HG03575 (cell line): Measurements from ENCODE around the gene PRLR.

ENCODE experiments used
- ATAC-seq: cut with Tn5 transposase; IDR thresholded peaks from one replicate; pipeline ENCODE4 v1.9.1; 2021; ENCODE audit not compliant: unreplicated experiment, insufficient number of reproducible peaks, low FRiP score; ENCODE audit errors: extremely low read depth

Gene PRLR

GRCh38 chr5:35030426-35031100 is 199.7 kb downstream of the PRLR start:
- no peak for ATAC-seq

- ATAC-seq: no peak
Observed at GRCh38 chr5:35029333-35029732, 201.0 kb downstream of the PRLR start.

- no peak for ATAC-seq
Observed at GRCh38 chr5:35026941-35027340, 203.3 kb downstream of the PRLR start.

GRCh38 chr5:35026280-35026840 is 203.9 kb downstream of the PRLR start:
- no peak for ATAC-seq

GRCh38 chr5:35024911-35025510 is 205.3 kb downstream of the PRLR start:
- ATAC-seq: no peak

GRCh38 chr5:35023391-35024178 is 206.7 kb downstream of the PRLR start:
- ATAC-seq: no peak

- ATAC-seq: no peak
Observed at GRCh38 chr5:35016174-35017051, 213.9 kb downstream of the PRLR start.

GRCh38 chr5:35015063-35015462 is 215.2 kb downstream of the PRLR start:
- ATAC-seq: no peak

GRCh38 chr5:35012796-35013195 is 217.5 kb downstream of the PRLR start:
- ATAC-seq: no peak

GRCh38 chr5:35012365-35012764 is 217.9 kb downstream of the PRLR start:
- ATAC-seq: no peak

GRCh38 chr5:35010676-35011075 is 219.6 kb downstream of the PRLR start:
- ATAC-seq: no peak

- ATAC-seq: no peak
Observed at GRCh38 chr5:35009657-35010056, 220.6 kb downstream of the PRLR start.

- ATAC-seq: no peak
Observed at GRCh38 chr5:35009019-35009418, 221.3 kb downstream of the PRLR start.

- ATAC-seq: no peak
Observed at GRCh38 chr5:35004771-35005170, 225.5 kb downstream of the PRLR start.

- ATAC-seq: no peak
Observed at GRCh38 chr5:35004200-35004599, 226.1 kb downstream of the PRLR start.

GRCh38 chr5:35003018-35003957 is 227.0 kb downstream of the PRLR start:
- ATAC-seq: no peak

GRCh38 chr5:35002459-35002858 is 227.8 kb downstream of the PRLR start:
- no peak for ATAC-seq

GRCh38 chr5:35001842-35002241 is 228.4 kb downstream of the PRLR start:
- no peak for ATAC-seq
